ENCODE data around the gene SLIT3. TPM values are rescaled to one million over a fixed set of nuclear protein-coding genes. Genes with fewer than 3 reads are reported as not detected.

Gene SLIT3
- total RNA-seq, 4 donors from 2014 or later: 0.72 to 37.4 (median 5.3) TPM

GRCh38 chr5:169341556-169341955 lies 40.6 kb upstream of the SLIT3 start:
- Histone ChIP-seq H3K36me3 (no peaks in the 10 kb centered on the region), H3K9me3 (no peaks in the 10 kb centered on the region), H3K4me3 (no peak overlapping the region), H3K4me1 (no peaks in the 10 kb centered on the region), H3K27ac (no peak overlapping the region), H3K27me3 (peaks cover 0 to 10% (median 0%) of the 10 kb centered on the region in 4 donors)
- DNase-seq: no peak
- intact Hi-C loops (cut with DNase I): no loop called here
- no peak for TF ChIP-seq CTCF (IDR thresholded peaks at IDR 0.05)
- no peak for TF ChIP-seq POLR2A (IDR thresholded peaks at IDR 0.05)

- Histone ChIP-seq H3K4me3 (no peak overlapping the region), H3K27ac (no peak overlapping the region), H3K4me1 (no peaks in the 10 kb centered on the region), H3K27me3 (peaks cover 0 to 14% (median 0%) of the 10 kb centered on the region in 4 donors), H3K9me3 (no peaks in the 10 kb centered on the region), H3K36me3 (no peaks in the 10 kb centered on the region)
- no peak for DNase-seq
- intact Hi-C loops (cut with DNase I): no loop called here
- no peak for TF ChIP-seq CTCF (IDR thresholded peaks at IDR 0.05)
- no peak for TF ChIP-seq POLR2A (IDR thresholded peaks at IDR 0.05)
- WGBS, 2 donors: 78 to 82% methylated on average over 2 of the region's 2 CpGs
Measured at GRCh38 chr5:169339869-169340268, 38.9 kb upstream of the SLIT3 start.

GRCh38 chr5:169336242-169336641 lies 35.3 kb upstream of the SLIT3 start:
- 63 to 67% methylated on average over 2 of the region's 2 CpGs for WGBS, 2 donors
- TF ChIP-seq POLR2A (IDR thresholded peaks at IDR 0.05) (no peak), CTCF (IDR thresholded peaks at IDR 0.05) (no peak)
- Histone ChIP-seq H3K4me3 (no peak overlapping the region), H3K27ac (no peak overlapping the region), H3K4me1 (no peaks in the 10 kb centered on the region), H3K9me3 (no peaks in the 10 kb centered on the region), H3K27me3 (peaks cover 0 to 8% (median 0%) of the 10 kb centered on the region in 4 donors), H3K36me3 (no peaks in the 10 kb centered on the region)
- intact Hi-C loops (cut with DNase I): no loop called here
- no peak for DNase-seq

- 68 to 72% methylated on average over 2 of the region's 2 CpGs for WGBS, 2 donors
- Histone ChIP-seq H3K27ac (no peak overlapping the region), H3K4me1 (no peaks in the 10 kb centered on the region), H3K9me3 (no peaks in the 10 kb centered on the region), H3K36me3 (no peaks in the 10 kb centered on the region), H3K4me3 (no peak overlapping the region), H3K27me3 (peaks cover 0 to 8% (median 0%) of the 10 kb centered on the region in 4 donors)
- intact Hi-C loops (cut with DNase I): no loop called here
- no peak for TF ChIP-seq CTCF (IDR thresholded peaks at IDR 0.05)
- TF ChIP-seq POLR2A (IDR thresholded peaks at IDR 0.05): no peak
- DNase-seq: no peak
Measured at GRCh38 chr5:169335806-169336205, 34.9 kb upstream of the SLIT3 start.

GRCh38 chr5:169333518-169333917 lies 32.6 kb upstream of the SLIT3 start:
- DNase-seq: no peak
- no peak overlapping the region for H3K27ac ChIP-seq
- 68 to 82% methylated on average over 6 of the region's 6 CpGs for WGBS, 2 donors
- intact Hi-C loops (cut with DNase I): no loop called here
- H3K4me3 ChIP-seq: no peak overlapping the region
- H3K27me3 ChIP-seq: peaks cover 0 to 8% (median 0%) of the 10 kb centered on the region in 4 donors
- H3K36me3 ChIP-seq: no peaks in the 10 kb centered on the region
- no peaks in the 10 kb centered on the region for H3K4me1 ChIP-seq
- H3K9me3 ChIP-seq: no peaks in the 10 kb centered on the region
- TF ChIP-seq POLR2A (IDR thresholded peaks at IDR 0.05) (no peak), CTCF (IDR thresholded peaks at IDR 0.05) (no peak)
